BJ (cell line): ENCODE results near the gene IREB2. TPM values are rescaled to one million over a fixed set of nuclear protein-coding genes. Genes with fewer than 3 reads are reported as not detected.

Experiments
- CTCF ChIA-PET: fragments of 350-600 bp; formaldehyde crosslinking; extraction: SDS; loops from one replicate; lab custom pipeline; 2021; ENCODE audit warnings: antibody characterized with exemption, inconsistent platforms; lab: Yijun Ruan, JAX
- POLR2A ChIA-PET: fragments of 300-600 bp; sonication (Branson Sonifier 250); formaldehyde crosslinking; extraction: SDS; loops from one replicate; lab custom pipeline; 2021; ENCODE audit warnings: antibody characterized with exemption; lab: Charles Lee
- DNase-seq: peaks from one replicate; pipeline ENCODE4 v3.0.0-alpha.2; 2011; ENCODE audit warnings: low read depth
- H3K27me3 ChIP-seq: 2 replicates; pipeline ENCODE4 v1.6.0; 2011; ENCODE audit warnings: low read length; ENCODE audit not compliant: control insufficient read depth, insufficient read depth
- H3K36me3 ChIP-seq: 2 replicates; pipeline ENCODE4 v1.5.1; 2011; ENCODE audit warnings: low read length; ENCODE audit not compliant: control insufficient read depth, insufficient read depth
- H3K4me3 ChIP-seq: 2 replicates; pipeline ENCODE4 v1.5.1; 2011; ENCODE audit warnings: low read depth, mild to moderate bottlenecking, control low read depth, low read length
- CTCF ChIP-seq: IDR thresholded peaks from 2 replicates; pipeline ENCODE4 v1.5.1; 2011; ENCODE audit warnings: low read depth, mild to moderate bottlenecking, control low read depth, inconsistent platforms, low read length, moderate library complexity; ENCODE audit not compliant: insufficient read depth
- polyA minus RNA-seq: library from RNA; depleted of rRNA, polyadenylated mRNA; stranded (reverse); fragments of >200 nt; gene quantifications from 2 replicates; pipeline ENCODE4 v1.2.3, GENCODE V29; 2011; rRNA and poly(A)+ RNA removed
- polyA plus RNA-seq: library from polyadenylated mRNA; depleted of rRNA; stranded (reverse); fragments of >200 nt; gene quantifications from 2 replicates; pipeline ENCODE4 v1.2.3, GENCODE V29; 2011; rRNA removed

IREB2 gene
- polyA plus RNA-seq (11.1 and 21.7 TPM in 2 replicates), polyA minus RNA-seq (18.9 and 19.4 TPM in 2 replicates)

- peak; percentile 92 for DNase-seq
- ChIA-PET CTCF (interaction anchor here (1.0 to 4.7 kb wide), 8 partner anchors 11 to 136 kb away, joined by 3 to 27 read pairs (median 4); no protein-coding TSS in a partner anchor), POLR2A (interaction anchor here (0.6 to 0.9 kb wide), 3 partner anchors 15 to 418 kb away, joined by 3 to 5 read pairs (median 3); partner anchors contain the start of gene SKIC8)
- 0 out of 2 replicates have a peak, but pooled peaks cover 1% of the 10 kb centered on the region for H3K27me3 ChIP-seq
- H3K4me3 ChIP-seq, result peak within 1 kb of the TSS; percentile 88
- H3K36me3 ChIP-seq, result peaks cover 4% of the 10 kb centered on the region
- TF ChIP-seq CTCF, result no peak
Measured at GRCh38 chr15:78437762-78438618, at the start of gene IREB2. Gene IREB2, plus strand, starts transcription at chr15:78438216. Its CDS starts 122 bp downstream, at chr15:78438338.

- ChIA-PET CTCF (interaction anchor here (1.5 to 4.1 kb wide), 2 partner anchors 7 to 66 kb away, joined by 3 to 15 read pairs; no protein-coding TSS in a partner anchor), POLR2A (no interaction called here)
- no peak for TF ChIP-seq CTCF
- no peak overlapping the region for H3K4me3 ChIP-seq
- DNase-seq, result no peak
- H3K27me3 ChIP-seq, result peaks cover 11% of the 10 kb centered on the region
- H3K36me3 ChIP-seq, result no peaks in the 10 kb centered on the region
Measured at GRCh38 chr15:78388865-78389264, 49.2 kb upstream of the IREB2 start.

- no peak for TF ChIP-seq CTCF
- H3K27me3 ChIP-seq, result peaks cover 11% of the 10 kb centered on the region
- POLR2A ChIA-PET, result no interaction called here
- CTCF ChIA-PET, result interaction anchor here (1.5 kb wide), 1 partner anchor 67 kb away, joined by 3 read pairs; no protein-coding TSS in a partner anchor
- no peaks in the 10 kb centered on the region for H3K36me3 ChIP-seq
- peak; percentile 51 for DNase-seq
- no peak overlapping the region for H3K4me3 ChIP-seq
Measured at GRCh38 chr15:78389322-78389721, 48.7 kb upstream of the IREB2 start.

- H3K36me3 ChIP-seq, result no peaks in the 10 kb centered on the region
- no peak for TF ChIP-seq CTCF
- ChIA-PET POLR2A (no interaction called here), CTCF (interaction anchor here (1.5 kb wide), 1 partner anchor 67 kb away, joined by 3 read pairs; no protein-coding TSS in a partner anchor)
- no peak for DNase-seq
- peaks cover 6% of the 10 kb centered on the region for H3K27me3 ChIP-seq
- no peak overlapping the region for H3K4me3 ChIP-seq
Measured at GRCh38 chr15:78389738-78390137, 48.3 kb upstream of the IREB2 start.

GRCh38 chr15:78390242-78390641, 47.8 kb upstream of the IREB2 start:
- CTCF ChIA-PET, result interaction anchor here (1.5 kb wide), 1 partner anchor 68 kb away, joined by 3 read pairs; no protein-coding TSS in a partner anchor
- POLR2A ChIA-PET, result no interaction called here

More at GRCh38 chr15:78390242-78390641, 47.8 kb upstream of the IREB2 start:
- Histone ChIP-seq H3K27me3 (peaks cover 3% of the 10 kb centered on the region), H3K36me3 (no peaks in the 10 kb centered on the region), H3K4me3 (no peak overlapping the region)
- TF ChIP-seq CTCF, result no peak
- no peak for DNase-seq
